ENCODE measurements around the gene FKBP4.

Gene FKBP4

DNA sequence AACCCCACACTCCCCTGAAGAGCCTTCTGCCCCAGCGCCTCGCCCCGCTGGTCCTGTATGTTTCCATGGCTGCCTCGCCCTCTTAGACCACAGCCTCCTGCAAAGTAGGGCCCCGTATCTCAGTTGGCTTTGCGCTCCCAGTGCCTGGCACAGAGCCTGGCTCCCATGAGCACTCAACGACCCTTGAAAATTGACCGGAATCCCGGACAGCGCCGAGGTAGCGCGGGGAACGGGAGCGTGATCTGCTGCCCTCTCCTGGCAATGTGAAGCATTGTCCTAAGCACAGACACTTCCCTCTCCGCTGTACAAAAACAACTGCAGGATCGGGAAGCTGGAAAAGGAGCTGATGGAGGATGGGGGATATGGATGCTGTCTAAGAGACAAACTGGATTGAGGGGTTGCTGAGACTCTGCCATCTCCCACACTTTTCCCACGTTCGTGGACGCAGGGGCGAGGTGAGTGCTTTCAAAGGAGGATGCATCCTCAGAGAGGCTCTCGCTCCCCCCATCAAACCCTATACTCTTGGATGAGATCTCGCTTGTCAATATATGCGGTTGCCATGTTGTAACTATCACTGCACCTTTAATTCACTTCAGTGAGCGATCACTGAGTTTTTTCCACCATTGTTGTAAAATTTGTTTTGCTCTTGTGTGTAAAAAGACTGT, 10.7 kb upstream of the FKBP4 start:
- peak; percentile 25 to 26 for DNase-seq

DNA sequence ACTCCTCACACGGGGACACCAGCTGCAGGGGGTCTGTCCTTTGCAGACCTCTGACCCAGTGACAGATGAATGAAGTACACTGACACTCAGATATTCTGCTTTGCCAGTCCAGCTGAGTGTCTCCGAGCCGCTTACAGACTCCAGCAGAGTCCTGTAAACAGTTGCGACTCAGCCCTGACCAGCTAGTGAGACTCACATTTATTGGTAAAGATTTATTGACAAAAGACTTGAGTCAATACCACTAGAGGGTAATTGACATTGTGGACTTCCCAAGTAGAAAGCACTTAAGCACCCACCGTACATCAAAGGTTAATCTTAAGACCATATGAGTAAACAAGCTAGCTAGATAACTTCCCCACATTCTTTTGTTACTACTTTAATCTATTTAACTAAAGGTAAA, 9.8 kb upstream of the FKBP4 start:
- no peak for DNase-seq

DNA sequence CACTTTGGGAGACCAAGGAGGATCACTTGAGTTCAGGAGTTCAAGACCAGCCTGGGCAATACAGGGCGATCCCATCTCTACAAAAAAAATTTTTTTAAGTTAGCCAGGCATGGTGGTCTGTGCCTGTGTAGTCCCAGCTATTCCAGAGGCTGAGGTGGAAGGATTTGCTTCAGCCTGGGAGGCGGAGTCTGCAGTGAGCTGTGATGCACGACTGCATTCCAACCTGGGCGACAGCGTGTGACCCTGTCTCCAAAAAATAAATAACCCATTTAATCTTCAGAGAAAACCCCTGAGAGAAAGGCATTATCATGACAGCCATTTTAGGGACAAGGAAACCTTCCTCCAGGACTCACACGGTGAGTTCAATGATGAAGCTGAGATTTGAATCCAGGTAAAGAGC, 3.7 kb upstream of the FKBP4 start:
- DNase-seq, result no peak

DNA sequence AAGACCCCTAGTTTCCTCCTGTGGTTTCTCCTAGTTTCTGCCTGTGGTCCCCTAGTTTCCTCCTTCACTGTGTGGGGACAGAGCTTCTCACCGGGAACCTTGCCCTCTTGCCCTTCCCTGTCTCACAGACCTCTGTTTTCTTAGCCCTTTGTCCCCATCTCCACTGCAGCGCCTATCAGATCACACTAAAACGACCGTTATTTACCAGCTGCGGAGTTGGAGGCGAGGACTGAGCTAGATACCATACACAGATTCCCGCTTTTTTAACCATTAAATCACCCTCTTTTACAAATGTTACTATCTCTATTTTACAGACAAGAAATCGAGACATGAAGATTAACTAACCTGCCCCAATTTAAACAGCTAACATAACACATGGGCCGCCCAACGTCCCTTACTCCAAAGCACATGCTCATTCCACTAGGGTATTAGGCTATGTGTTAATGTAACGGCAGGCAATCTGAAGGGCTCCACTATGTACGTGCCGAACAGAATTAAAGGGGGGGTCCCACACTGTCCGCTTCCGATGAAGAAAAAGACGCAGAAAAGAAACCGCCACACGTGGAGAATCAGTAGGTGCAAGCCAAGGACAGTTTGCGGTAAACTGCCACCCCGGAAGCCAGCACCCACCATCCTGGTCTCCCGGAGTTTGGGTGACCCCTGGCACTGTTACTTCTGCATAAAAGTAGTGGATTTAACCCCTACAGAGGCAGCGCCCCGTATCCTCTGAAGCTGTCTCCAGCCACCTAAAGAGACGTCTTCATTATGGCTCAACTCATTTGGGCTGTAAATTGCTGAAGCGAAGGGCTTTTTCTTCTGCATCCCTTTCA, 1.9 kb upstream of the FKBP4 start:
- no peak for DNase-seq

DNA sequence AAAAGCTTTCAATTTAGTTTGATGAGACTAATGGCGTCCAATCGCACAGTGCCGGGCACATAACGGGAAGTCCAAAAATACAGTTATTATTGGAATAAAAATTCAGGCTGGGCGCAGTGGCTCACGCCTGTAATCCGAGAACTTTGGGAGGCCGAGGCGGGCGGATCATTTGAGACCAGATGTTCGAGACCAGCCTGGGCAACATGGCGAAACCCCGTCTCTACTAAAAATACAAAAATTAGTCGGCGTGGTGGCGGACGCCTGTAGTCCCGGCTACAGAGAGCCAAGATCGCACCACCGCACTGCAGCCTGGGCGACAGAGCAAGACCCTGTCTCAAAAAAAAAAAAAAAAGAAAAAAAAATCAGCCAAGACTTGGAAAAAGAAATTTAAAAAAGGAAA, 1.2 kb upstream of the FKBP4 start:
- DNase-seq, result no peak

DNA sequence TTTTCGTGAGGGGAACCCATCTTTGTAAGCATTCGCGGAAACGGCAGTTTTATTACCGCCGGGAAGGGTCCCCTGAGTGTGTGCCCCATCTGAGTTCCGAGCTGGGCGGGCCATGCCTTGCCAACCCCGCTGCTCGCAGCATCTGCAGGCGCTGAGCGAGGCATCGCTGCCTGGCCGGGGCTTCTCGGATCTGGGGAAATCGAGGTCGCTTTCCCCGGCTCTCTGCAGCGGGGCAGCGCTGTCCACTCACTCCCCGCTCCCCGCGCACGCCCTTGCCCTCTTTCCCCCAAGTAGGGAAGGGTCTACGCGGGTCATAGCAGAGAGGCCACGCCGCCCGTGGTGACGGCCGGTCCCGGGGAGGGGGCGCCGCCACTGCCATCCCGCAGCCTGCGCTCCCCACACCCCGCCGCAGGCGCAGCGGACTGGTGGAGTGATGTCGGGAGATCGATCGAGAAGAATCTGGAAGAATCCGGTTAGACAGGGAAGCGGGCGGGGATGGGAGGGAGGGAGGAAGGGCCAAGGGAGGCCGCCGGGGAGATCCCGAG, 507 bp upstream of the FKBP4 start:
- DNase-seq, result peak in 1 of 2 experiments; percentile 7

DNA sequence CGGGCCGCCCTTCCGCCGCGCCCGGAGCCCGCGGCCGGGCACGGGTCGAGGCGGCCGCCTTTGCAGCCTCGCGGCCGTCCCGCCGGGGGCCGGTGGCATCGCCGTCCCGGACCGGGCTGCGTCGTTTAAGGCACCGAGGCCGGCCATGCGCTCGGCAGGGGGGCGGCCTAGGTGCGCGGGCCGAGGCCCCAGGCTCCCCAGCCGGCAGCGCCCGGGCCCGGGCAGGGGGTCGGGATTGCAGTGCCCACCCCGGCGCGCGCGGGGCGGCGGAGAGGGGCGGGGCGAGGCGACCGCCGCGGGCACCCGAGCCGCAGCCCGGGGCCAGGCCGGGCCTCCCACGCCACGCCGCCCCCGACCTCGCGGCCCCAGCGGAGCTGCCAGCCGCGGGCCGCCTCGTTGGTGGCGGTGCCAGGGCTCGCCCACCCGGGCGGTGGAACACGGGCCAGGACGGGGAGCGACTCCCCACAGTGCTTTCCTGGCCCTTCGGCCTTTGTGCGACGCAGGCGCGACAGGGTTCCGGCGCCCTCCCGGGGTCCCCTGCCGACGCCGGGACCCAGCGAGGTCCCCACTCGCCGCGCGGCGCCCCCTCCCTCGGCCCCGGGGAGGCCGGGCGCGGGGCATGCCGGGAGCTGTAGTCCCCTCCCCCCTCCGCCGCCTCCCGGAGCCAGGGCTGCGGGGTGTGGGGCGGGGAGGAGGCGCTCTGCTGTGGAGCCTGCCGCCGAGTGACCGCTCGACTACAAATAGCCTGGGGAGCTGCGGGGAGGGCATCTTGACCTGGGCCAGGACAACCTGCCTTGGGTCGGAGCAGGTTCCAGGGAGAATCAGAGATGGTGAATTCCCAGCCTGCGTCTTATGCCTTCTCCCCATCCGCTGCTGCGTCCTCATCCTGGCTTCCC, 769 bp downstream of the FKBP4 start:
- DNase-seq, result peak; percentile 62

DNA sequence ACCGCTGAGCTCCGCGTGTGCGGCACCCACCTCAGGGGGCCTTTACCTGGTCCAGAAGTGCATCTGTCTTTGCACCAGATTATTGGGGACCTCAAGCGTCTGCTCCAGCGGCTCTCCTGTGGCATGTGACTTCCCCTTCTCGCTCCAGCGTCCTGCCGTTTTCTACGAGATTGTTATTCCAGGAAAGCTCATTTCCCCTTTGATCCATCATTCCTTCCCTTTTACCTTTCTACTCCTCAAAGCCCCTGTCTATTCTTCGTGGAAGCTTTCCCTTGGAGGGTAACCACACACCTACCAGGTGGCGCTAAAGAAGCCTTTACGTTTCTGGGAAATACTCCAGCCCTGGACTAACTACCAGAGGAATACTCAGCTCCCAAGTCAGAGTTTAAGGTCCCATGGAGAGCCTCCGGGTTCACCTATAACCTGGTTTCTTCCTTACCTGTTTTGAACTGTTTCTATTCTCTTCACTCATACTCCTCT, 1.5 kb downstream of the FKBP4 start:
- DNase-seq, result no peak

DNA sequence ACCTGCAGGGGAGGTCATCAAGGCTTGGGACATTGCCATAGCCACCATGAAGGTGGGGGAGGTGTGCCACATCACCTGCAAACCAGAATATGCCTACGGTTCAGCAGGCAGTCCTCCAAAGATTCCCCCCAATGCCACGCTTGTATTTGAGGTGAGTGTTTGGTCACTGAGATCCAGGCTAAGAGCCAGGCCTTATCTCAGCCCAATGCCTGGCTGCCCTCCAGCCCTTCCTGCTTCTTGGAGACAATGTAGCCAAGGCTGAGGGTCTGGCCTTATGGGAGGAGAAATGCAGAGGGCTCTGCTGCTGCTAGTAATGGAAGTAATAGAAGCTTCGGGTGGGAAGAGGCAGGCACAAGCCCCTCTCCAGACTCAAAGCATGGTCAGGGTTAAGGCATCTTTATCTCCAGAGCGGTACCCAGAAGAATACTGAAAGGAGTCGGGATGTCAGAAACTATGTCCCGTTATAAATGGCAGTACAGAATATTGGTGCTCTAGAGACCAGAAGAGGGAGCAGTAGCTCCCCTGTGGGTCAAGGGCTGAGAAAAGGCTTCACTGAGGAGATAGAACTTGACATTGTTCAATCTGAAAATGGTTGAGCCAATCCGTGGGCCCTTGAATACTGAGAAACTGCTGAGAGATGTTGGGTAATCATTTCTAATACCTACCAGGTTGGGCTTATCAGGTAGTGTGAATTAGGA, 3.1 kb downstream of the FKBP4 start:
- no peak for DNase-seq

DNA sequence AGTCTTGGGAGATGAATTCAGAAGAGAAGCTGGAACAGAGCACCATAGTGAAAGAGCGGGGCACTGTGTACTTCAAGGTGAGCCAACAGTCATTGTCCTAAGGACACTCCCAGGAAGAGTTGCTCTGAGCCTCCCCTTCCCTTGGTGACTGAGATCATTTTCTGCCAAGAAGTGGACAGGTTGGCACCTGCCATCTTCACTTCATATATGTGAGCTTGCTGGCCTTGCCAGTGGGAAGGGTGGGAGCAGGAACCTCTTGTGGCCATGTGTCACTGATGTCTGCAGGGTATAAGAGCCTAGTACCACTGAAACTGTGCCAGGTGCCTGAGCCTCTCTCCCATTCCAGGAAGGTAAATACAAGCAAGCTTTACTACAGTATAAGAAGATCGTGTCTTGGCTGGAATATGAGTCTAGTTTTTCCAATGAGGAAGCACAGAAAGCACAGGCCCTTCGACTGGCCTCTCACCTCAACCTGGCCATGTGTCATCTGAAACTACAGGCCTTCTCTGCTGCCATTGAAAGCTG, 5.3 kb downstream of the FKBP4 start:
- DNase-seq, result no peak

DNA sequence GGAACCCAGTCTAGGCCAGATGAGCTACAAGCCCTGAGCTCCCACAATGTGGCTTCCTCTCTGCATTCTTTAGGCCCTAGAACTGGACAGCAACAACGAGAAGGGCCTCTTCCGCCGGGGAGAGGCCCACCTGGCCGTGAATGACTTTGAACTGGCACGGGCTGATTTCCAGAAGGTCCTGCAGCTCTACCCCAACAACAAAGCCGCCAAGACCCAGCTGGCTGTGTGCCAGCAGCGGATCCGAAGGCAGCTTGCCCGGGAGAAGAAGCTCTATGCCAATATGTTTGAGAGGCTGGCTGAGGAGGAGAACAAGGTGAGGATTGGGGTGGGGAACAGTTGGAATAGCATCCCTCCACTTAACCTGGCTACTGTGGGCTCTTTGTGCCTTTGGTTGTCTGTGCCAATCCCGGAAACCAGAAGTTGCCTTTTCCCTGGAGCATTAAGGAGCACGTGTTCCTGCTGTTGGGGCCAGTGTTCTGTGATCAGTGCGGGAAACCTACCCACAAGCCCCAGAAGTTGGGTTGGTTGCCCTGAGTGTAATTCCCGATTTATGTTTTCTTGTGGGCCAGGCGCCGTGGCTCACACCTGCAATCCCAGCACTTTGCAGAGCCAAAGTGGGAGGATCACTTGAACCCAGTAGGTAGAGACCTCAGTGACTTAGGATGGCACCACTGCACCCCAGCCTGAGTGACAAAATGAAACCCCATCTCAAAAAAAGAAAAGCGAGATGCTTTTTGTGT, 6.4 kb downstream of the FKBP4 start:
- DNase-seq, result no peak

DNA sequence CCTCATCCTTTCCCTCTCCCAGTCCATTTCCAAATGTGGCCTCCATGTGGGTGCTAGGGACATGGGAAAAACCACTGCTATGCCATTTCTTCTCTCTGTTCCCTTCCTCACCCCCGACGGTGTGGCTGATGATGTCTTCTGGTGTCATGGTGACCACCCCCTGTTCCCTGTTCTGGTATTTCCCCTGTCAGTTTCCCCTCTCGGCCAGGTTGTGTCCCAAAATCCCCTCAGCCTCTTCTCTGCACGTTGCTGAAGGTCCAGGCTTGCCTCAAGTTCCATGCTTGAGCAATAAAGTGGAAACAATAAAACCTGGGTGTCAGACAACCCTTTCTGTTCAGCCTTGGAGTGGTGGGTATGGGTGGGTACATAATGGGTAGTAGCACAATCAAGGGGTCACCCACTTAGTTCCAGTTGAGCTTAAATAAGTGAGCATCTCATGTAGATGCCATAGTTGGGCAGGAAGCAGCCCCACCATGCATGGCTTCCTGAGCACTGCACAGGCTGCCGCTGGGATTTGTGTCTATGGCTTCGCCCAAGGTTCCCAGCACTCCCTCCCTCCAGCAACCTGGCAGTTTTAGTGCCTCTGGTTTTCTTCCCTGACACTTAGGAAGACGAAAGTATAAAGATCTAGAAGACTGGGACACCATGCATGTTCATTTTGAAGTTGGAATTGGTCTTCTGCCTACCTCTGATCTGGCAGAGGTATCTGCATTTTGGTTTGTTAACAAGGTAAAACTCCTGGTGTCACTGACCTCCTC, 9.0 kb downstream of the FKBP4 start:
- DNase-seq, result no peak

DNA sequence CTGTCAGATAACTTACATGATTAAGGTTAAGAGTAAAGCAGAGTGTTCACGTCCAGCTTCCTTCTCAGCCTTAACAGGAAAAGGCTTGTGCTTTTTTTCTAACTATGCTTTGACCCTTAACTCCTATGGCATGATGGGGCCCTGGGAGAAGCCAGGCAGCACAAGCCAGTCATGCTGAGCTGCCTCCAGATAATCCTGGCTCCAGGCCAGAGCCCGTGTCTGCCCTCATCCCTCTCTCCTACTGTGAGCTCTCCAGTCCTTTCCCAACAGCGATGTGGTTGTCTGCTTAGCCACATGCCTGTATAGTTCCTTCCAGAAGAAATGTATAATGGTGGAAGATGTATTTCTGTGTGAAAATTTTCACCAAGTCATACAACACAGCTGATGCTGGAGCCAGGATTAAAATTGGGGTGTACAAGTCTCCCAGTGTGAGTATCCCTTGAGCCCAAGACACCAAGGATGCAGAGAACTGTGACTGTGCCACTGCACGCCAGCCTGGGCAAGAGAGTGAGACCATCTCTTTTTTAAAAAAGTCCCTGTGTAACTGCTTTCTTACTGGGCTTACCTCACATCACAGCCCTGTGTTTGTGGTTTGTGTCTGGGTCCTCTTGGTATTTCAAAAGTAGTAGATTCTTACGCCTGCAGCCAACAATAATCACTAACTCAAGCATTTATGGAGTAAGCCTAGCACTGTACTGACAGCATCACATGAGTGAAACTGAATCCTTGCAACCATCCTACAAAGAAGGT, 9.8 kb downstream of the FKBP4 start:
- no peak for DNase-seq

DNA sequence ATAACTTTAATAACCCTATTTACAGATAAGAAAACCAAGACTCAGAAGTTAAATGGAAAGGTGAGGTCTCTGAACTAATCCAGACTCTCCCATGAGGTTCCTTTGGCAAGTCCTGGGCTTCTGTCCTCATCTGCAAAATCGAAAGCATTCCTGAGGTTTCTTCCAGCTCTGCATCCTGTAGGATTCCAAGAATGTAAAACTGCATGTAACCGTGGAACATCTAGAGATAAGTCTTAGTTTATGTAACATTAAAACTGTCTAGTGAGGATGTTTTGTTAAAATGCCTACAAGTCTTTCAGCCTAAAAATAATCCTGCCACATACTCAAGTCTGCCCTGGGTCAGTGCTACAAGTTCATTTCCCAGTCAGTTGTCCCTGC, 10.4 kb downstream of the FKBP4 start:
- no peak for DNase-seq

DNA sequence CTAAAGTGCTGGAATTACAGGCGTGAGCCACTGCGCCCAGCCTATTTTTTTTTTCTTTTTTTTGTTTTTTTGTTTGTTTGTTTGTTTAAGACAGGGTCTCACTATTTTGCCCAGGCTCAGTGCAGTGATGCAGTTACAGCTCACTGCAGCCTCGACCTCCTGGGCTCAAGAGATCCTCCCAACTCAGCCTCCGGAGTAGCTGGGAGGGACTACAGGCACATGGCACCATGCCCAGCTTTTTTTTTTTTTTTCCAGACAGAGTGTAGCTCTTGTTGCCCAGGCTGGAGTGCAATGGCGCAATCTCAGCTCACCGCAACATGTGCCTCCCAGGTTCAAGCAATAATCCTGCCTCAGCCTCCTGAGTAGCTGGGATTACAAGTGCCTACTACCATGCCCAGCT, 11.9 kb downstream of the FKBP4 start:
- no peak for DNase-seq

DNA sequence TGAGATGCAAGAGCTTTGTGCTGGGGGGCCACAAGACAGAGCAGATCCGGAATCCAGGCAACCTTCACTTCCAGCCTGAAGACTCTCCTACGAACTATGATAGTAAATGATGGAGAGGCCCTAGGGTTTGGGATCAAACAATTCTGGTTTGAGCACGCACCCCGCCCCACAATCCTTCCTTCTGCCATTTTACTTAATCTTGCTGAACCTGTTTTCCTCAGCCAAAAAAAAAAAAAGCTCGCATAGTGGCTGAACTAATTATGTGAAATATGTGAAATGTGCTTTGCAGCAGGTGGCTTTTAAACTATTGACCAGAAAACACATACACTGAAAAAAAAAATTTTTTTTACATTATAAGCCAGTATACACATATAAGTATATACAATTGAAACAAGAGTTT, 17.0 kb downstream of the FKBP4 start:
- DNase-seq, result no peak

DNA sequence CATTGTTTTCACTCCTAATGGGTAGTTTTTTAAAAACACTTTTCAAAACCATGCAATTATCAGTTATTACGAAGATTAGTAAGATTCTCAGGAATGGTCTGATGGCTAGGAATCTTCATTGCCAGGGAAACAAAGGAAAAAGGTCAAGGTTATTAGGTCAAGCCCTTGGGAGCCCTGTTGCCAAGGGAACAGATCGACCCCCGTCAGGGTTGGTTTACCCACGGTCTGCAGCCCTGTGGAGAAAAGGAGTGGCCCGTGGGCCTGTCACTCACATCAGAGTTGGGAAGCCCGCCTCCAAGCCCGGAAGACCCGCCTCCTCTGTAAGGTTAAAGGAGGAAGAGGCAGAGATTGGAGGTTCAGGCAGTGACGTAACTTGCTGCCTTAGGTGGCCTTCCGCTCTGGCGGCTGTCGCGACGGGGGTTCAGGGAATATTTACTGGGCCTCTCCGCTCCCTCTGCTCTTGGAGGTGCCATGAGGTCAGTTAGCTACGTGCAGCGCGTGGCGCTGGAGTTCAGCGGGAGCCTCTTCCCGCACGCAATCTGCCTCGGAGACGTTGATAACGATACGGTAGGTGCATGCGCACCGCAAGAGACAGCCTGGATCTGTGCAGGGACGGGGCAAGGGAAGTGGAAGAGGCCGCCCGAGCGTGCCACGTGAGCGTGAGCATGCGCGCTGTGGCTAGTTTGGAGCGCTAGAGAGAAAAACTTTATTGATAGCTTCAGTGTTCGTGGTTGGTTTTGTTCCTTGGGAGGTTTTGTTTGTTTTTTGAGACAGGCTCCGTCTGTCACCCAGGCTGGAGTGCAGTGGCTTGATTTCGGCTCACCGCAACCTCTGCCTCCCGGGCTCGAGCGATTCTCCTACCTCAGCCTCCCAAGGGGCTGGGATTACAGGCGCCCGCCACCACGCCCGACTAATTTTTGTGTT, 17.8 kb downstream of the FKBP4 start, which contains the start of gene ITFG2:
Gene ITFG2, plus strand, starts transcription at position 379 of the 924 bp plus-strand sequence. Its CDS starts 93 bp downstream, at position 472.
- DNase-seq, result peak; percentile 95

All from activated CD4-positive, alpha-beta T cell treated with anti-CD3 and anti-CD28 coated beads, Interleukin-2, amount 50 U/mL, for 4 hours (primary cell).